Effector memory CD4-positive, alpha-beta T cell (primary cell): ENCODE measurements around the gene MLEC.

Experiments
- DNase-seq, 3 donors: peaks; one replicate each; pipeline ENCODE4 v3.0.0-alpha.2; 2020
- H3K27ac ChIP-seq: 2 replicates; pipeline ENCODE4 v1.7.0; 2013; ENCODE audit warnings: mild to moderate bottlenecking, low read length, moderate library complexity; ENCODE audit not compliant: insufficient read depth, poor library complexity, severe bottlenecking
- H3K27me3 ChIP-seq: replicated peaks from 2 replicates; pipeline ENCODE4 v1.7.0; 2013; ENCODE audit warnings: mild to moderate bottlenecking, low read length; ENCODE audit not compliant: insufficient read depth, control insufficient read depth, poor library complexity, severe bottlenecking
- H3K36me3 ChIP-seq: 2 replicates; pipeline ENCODE4 v1.7.0; 2013; ENCODE audit warnings: mild to moderate bottlenecking, low read length, moderate library complexity; ENCODE audit not compliant: control insufficient read depth, insufficient read depth
- H3K4me1 ChIP-seq: 2 replicates; pipeline ENCODE4 v1.7.0; 2013; ENCODE audit warnings: low read length, mild to moderate bottlenecking; ENCODE audit not compliant: control insufficient read depth, insufficient read depth, poor library complexity, severe bottlenecking
- H3K4me3 ChIP-seq: 2 replicates; pipeline ENCODE4 v1.7.0; 2013; ENCODE audit warnings: low read length, low read depth, mild to moderate bottlenecking; ENCODE audit not compliant: insufficient read depth, poor library complexity, severe bottlenecking
- H3K9me3 ChIP-seq: 2 replicates; pipeline ENCODE4 v1.7.0; 2013; ENCODE audit warnings: mild to moderate bottlenecking, low read length, moderate library complexity; ENCODE audit not compliant: control insufficient read depth

Gene MLEC

GRCh38 chr12:120719072-120719471 lies 32.1 kb downstream of the MLEC start:
- no peak for DNase-seq
- peaks cover 55% of the 10 kb centered on the region for H3K36me3 ChIP-seq
- no peaks in the 10 kb centered on the region for H3K4me1 ChIP-seq
- no peaks in the 10 kb centered on the region for H3K9me3 ChIP-seq
- H3K27ac ChIP-seq, result no peak overlapping the region
- no peak overlapping the region for H3K4me3 ChIP-seq
- H3K27me3 ChIP-seq, result no peaks in the 10 kb centered on the region

DNA sequence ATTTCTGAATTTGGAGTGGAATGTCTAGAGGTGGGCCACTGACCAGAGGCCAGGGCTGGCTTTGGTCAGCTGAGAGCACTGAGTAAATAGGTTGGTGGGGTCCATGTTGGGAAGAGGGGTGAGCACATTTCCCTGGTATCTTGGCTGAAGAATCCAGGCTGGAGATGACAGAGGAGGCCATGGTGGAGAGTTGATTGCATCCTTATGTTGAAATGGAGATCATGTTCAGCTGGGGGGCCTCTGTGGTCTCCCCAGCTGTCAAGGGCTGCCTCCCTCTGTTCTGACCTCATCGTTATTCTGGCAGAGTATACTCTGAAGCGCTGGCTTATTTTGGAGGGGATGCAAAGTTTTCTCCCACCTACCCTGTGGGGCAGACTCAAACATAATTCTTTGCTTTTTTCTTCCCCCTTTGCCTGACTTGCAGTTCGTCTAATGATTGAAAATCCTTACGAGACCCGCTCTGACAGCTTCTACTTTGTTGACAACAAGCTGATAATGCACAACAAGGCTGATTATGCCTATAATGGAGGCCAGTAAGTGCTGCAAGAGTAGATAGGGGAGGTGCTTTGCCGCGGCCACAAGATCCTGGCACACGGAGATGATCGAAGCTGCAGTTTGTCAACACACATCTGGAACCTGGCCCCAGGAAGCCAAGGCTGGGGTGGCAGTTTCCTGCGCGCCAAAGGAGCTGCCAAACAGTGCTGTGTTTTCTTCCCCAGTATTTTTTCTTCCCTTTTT lies 32.7 kb downstream of the MLEC start:
- Histone ChIP-seq H3K9me3 (no peaks in the 10 kb centered on the region), H3K4me3 (no peak overlapping the region), H3K27ac (no peak overlapping the region), H3K4me1 (peaks cover 2% of the 10 kb centered on the region), H3K36me3 (peaks cover 51% of the 10 kb centered on the region), H3K27me3 (no peaks in the 10 kb centered on the region)
- no peak for DNase-seq

- no peaks in the 10 kb centered on the region for H3K27me3 ChIP-seq
- H3K4me3 ChIP-seq, result no peak overlapping the region
- no peaks in the 10 kb centered on the region for H3K9me3 ChIP-seq
- no peak overlapping the region for H3K27ac ChIP-seq
- H3K4me1 ChIP-seq, result peaks cover 9% of the 10 kb centered on the region
- DNase-seq, result no peak
- H3K36me3 ChIP-seq, result peaks cover 50% of the 10 kb centered on the region
Observed at GRCh38 chr12:120720234-120720986, 33.5 kb downstream of the MLEC start.

- Histone ChIP-seq H3K4me1 (peaks cover 9% of the 10 kb centered on the region), H3K4me3 (no peak overlapping the region), H3K36me3 (peaks cover 46% of the 10 kb centered on the region), H3K9me3 (no peaks in the 10 kb centered on the region), H3K27me3 (no peaks in the 10 kb centered on the region), H3K27ac (no peak overlapping the region)
- no peak for DNase-seq
Observed at GRCh38 chr12:120720987-120721801, 34.2 kb downstream of the MLEC start.

DNA sequence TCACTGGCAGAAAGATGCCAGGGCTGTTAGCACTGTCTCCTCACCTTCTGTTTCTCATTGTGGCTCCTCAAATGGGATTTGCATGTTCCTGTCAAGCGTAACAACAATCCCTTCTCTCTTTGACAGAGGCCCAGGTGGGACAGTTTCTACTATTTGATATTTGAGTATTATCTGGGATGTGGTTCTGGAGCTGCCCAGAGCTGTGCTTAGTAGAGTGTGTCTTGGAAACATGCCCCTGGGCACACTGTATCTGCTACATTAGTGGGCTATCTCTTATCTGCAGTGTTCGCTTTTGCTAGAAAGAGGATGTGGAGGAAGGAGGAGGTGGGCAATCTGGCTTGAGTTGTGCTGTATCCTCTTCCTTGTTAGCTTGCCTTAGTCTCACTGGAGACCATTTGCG lies 34.9 kb downstream of the MLEC start:
- Histone ChIP-seq H3K27me3 (no peaks in the 10 kb centered on the region), H3K27ac (no peak overlapping the region), H3K36me3 (peaks cover 39% of the 10 kb centered on the region), H3K4me1 (peaks cover 9% of the 10 kb centered on the region), H3K9me3 (no peaks in the 10 kb centered on the region), H3K4me3 (no peak overlapping the region)
- no peak for DNase-seq

DNA sequence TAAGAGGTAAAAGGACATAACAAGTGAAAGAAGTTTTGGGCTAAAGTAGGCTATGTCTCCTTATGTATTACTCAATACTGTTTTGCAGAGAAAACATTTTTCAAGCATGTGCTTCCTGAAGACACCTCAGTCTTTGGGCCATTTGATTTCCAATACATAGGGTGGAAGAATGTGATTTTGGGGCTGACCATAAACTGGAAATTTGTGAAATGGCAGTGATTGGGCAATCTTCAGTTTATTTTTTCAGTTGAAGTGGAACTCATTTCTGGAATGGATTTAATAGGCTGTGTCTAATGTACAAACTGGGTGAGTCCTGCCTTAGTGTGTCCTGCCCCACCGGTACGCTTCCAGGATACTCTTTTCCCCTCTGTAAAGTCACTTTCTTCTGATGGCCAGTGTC lies 35.8 kb downstream of the MLEC start:
- no peak overlapping the region for H3K27ac ChIP-seq
- no peak overlapping the region for H3K4me3 ChIP-seq
- H3K36me3 ChIP-seq, result peaks cover 35% of the 10 kb centered on the region
- no peak for DNase-seq
- no peaks in the 10 kb centered on the region for H3K27me3 ChIP-seq
- H3K9me3 ChIP-seq, result no peaks in the 10 kb centered on the region
- H3K4me1 ChIP-seq, result peaks cover 9% of the 10 kb centered on the region

DNA sequence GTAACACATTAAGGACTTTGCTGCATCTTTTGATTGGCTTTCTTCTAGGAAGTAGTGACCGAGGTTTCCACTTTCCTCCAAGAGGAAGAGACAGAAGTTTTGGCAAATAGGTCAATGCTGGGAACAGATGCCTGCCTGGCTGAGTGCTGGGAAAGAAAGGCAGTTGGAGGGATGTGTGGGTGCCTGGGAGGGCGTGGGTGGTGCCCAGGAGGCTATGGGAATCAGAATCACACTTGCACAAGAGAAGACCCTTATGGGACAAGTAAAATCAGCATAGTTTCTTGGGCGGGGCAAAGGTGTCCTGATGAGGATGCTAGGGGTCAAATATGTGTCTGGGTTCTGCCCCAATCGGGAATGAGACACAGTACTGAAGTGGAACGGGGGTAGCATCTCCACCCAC lies 37.8 kb downstream of the MLEC start:
- DNase-seq, result no peak
- Histone ChIP-seq H3K9me3 (no peaks in the 10 kb centered on the region), H3K27me3 (no peaks in the 10 kb centered on the region), H3K4me1 (peaks cover 9% of the 10 kb centered on the region), H3K27ac (no peak overlapping the region), H3K36me3 (peaks cover 23% of the 10 kb centered on the region), H3K4me3 (peak overlapping the region; percentile 62)

DNA sequence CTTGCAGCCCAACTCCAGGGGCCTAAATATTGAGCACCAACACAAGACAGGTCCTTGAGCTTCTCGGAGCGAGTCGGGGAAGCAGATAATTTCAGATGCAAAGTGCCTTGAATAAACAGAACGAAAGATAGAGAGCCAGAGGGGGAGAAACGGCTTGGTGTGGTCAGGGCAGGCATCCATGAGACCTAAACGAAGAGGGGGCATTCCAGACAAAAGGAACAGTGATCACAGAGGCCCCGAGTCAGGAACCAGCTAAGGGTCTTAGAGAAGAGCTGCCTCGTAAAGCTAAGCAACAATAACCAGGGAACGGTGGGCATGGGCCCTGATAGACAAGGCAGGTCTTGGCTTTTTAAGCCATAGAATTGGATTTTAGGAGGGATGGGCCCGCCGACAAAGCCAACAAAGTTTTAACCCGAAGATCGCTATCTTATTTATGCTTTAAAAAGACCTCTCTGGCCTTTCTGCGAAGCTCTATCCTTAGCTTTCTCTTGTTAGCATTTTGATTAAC lies 38.3 kb downstream of the MLEC start:
- H3K4me3 ChIP-seq, result peak overlapping the region; percentile 62
- peak overlapping the region; percentile 54 for H3K27ac ChIP-seq
- peaks cover 18% of the 10 kb centered on the region for H3K36me3 ChIP-seq
- no peaks in the 10 kb centered on the region for H3K27me3 ChIP-seq
- no peak for DNase-seq
- H3K4me1 ChIP-seq, result peaks cover 9% of the 10 kb centered on the region
- no peaks in the 10 kb centered on the region for H3K9me3 ChIP-seq

DNA sequence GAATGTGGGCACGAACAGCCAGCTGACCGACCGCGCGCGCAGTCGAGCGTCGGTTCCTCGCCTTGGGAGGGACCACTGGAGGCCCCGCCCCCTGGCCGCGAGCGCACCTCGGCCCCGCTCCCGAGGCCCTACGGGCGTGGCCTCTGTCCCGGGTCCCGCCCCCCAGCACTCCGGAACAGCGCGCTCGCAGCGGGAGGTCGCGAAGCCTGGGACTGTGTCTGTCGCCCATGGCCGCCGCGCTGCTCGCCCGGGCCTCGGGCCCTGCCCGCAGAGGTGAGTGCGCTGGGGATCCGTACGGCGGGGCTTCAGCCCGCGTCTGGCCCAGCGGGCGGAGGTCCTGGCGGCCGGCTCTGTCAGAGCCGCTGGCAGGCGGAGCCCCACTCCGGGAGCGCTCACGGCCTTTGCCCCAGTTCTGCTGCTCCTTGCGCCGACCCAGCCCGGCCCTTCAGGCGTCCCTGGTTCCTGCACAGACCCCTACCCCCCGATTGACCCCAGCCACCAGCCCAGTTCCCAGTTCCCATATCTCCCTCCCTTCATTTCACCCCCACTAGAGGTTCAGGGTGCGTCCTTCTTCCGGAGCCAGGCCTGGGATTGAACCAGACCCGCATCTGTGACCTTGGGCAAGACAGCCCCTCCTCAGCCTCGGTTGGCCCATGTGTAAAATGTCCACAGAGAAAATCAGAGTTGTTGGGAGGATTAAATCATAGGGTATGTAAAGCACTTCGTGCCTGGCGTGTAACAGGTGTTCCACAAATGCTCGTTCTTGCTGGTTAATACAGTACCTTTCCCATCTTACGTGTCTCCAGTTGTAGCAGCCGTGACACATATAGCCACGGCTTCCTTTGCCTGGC lies 38.9 kb downstream of the MLEC start, which contains the start of gene ACADS:
Gene ACADS (plus strand): TSS at position 168 of the 851 bp plus-strand sequence. CDS start 60 bp downstream, at position 228.
- Histone ChIP-seq H3K27me3 (no peaks in the 10 kb centered on the region), H3K9me3 (no peaks in the 10 kb centered on the region), H3K4me3 (peak within 1 kb of the TSS; percentile 62), H3K27ac (peak within 1 kb of the TSS; percentile 54), H3K4me1 (peaks cover 9% of the 10 kb centered on the region), H3K36me3 (peaks cover 15% of the 10 kb centered on the region)
- peak; percentile 78 to 84 (median 80) for DNase-seq
